ENCODE measurements around the gene SMOC1.

SMOC1 gene

DNA sequence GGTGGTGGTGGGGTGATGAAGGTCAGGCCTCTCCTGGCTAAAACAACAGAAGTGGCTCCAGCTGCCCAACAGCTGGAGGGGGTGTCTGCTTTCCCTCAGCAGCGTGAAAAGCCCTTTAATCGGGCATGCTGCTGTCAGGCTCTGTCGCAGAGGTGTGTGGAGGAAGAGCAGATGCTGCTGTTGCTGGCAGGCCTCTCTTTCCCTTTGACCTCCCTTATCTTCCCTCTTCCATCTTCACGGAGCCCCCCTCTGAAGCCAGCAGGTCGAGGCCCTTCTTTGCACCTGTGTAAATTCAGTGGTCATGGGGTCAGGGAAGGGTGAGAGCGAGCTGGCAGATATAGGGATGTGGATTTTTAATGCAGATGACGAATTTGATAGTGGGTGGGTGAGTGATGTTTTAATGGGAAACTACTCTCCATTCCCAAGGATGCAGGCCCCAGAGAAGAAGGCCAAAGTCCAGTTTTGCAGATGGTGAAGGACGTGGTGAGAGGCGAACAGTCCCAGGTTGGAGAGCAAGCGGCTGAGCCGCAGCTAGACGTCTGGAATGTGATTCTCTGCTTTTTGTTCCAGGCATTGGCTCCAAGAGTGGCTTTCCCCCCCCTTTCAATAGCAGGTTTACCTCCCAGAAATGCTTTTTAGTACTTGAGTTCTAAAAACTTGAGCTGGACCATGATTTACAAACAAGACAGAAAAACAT lies 64.0 kb downstream of the SMOC1 start:
- no peak for DNase-seq

DNA sequence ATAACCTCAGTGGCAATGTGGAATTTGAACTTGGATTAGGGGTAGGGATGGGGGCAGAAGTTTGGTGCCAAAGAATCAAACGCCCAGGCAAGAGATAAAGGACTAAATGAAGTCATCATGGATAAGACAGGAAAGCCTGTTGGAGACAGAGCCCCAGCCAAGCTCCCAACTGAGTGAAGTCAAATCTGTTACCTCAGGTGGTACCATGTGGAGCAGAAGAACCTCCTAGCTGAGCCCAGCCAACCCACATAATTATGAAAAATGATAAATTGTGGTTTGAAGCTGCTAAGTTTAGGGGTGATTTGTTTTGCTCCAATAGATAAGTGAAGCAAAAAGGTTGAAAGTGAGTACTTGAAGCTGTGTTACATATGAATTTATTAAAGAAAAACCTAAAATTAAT lies 66.1 kb downstream of the SMOC1 start:
- DNase-seq: no peak

DNA sequence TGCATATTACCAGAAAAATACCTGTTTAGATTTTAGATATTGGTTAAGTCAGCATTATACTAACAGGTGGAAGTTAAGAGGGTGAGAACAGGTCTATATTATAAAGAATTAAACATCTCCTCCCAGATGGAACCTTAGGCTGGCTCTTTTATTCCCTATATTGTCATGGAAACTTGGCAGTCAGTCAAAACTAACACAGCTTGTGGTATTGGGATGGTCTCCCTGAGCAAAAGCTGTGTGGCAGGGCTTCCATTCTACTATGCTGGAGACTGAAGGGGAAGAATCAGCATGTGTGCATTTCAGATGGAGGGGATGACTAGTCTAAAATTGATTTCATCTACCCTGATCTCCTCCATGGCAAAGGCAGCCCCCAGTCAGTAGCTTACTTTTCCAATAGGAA lies 66.7 kb downstream of the SMOC1 start:
- DNase-seq: no peak

DNA sequence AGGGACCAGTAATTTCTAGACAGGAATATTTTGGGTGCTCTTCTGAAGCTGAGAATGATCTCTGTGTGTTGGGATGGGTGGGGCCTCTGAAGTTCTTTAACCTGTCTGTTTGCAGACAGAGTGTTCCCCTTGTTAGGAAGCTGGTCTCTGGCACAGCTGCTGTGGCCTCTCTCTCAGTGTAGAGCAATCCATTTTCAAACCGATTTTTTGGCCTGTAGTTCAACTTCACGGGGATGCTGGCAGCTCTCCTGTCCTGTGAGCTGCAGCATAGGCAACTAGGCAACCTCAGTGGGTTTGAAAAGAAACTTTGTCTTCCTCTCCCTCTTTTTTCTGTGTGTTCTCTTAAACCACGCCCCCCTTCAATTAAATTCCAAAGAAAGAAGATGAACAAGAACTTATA lies 69.1 kb downstream of the SMOC1 start:
- DNase-seq: peak in 4 of 14 donors; percentile 5 to 39 (median 24)

DNA sequence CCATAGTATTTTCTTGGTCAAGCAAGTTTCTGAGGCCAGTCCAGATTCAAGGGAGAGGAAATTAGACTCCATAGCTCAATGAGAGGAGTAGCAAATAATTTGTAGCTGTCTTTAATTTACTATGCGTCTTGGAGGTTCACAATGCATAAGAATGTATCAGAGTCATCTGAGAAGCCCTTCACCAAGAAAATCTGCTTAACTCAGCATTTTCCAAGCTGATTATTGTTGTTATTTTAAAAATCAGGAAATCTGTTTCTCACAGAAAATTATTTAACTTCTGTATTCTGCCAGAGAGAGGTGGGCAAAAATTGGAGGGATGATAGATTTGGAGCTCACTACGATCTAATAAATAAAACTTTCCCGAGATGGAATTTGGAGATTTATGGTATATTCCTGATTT lies 72.0 kb downstream of the SMOC1 start:
- DNase-seq: no peak

DNA sequence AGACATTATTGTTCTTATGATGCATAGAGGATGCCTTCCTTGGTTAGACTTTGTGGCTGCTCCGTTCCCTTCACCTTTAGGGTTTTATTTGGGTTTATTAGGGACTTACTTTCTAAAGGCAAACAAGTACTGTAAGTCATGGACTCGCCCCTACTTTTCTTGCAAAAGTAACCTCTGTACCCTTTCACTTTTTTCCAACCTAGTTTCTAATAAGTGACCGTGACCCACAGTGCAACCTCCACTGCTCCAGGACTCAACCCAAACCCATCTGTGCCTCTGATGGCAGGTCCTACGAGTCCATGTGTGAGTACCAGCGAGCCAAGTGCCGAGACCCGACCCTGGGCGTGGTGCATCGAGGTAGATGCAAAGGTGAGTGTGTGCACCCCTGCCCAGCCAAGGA lies 72.7 kb downstream of the SMOC1 start:
- no peak for DNase-seq

DNA sequence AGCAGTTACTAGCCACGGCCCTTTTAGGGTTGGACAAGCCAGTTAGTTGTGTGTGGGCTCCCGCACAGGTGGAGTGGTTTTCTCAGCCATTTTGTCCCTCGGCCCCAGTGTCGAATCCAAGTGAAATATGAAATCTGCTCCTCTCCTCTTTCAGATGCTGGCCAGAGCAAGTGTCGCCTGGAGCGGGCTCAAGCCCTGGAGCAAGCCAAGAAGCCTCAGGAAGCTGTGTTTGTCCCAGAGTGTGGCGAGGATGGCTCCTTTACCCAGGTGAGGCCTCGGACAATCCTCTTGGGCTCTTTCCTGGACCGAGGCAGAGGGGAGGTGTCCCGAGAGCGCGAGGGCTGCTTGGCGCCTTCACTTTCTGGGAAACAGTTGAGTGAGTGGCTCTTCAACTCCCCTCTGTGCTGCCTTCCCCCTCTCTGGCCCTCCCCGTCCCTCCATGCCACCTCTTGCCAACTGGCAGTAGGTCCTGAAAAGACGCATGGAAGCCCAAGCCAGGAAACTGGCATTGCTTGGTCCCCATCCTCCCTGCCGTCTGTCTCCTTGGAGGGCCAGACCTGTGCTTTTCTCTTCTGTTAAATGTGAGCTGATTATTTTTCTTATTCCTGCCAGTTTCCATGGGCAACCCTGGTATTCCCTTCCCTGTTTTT lies 74.2 kb downstream of the SMOC1 start:
- peak in 11 of 14 donors; percentile 19 to 97 (median 64) for DNase-seq

DNA sequence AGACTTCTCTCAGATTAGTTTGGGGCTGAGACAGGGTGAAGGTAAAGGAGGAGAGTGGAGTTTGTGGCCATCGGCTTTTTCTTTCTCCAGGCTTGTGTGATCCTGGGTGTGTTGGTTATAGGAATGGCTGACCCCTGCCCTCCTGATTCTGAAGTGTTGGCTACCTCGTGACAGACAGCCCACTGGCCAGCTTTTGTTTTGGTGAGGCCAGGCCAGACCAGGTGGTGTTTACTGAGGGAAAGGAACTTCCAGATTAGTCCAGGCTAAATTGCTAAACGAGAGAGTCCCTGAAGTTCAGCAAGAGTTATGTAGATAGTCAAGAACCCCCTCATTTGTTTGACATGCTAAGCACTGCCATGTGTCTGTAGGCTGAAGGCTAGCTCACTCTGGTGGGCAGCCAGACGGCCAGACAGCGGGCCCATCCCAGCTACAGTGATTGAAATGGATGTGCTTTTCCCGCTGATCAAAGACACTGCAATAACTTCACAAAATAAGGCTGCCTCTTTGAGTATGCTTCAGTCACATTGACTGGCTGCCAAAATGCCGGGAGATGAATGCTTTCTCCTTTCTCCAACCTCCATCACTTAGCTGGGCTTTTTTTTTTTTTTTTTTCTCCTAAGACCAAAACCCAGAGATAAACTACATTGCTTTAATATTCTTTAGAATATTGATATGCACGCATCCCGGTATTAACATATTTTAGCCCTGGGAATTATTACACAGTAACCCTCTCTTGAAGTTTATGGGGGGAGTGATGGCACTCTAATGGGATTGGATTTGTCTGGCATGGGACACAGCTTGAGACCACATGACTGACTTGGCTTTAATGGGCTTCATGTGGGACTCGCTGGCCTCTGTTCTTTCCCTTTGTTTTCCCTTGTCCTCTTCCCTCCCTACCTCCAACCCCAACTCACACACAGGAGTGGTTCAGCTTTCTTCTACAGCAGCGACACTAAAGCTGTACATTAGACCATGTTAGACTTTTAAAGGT lies 76.9 kb downstream of the SMOC1 start:
- DNase-seq: peak in 4 of 14 donors; percentile 13 to 37 (median 22)

DNA sequence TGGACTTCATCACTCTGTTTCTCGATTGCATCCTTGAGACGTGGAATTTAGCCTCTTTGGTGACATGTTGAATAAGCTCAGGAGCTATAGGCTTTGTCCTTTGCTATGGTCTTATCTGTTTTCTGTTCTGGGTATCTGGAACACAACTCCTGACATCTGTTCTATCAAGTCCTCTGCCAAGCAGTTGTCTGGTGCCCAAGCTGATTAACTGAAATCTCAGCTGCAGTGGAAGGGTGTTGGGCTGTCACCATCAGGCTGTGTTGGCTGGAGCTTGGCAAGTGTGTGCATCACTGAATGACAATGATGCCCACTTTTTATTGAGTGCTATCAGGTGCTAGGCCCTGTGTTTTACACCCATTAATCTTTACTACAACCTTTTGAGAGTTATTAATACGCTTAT lies 77.8 kb downstream of the SMOC1 start:
- DNase-seq: peak in 1 of 14 donors; percentile 19

DNA sequence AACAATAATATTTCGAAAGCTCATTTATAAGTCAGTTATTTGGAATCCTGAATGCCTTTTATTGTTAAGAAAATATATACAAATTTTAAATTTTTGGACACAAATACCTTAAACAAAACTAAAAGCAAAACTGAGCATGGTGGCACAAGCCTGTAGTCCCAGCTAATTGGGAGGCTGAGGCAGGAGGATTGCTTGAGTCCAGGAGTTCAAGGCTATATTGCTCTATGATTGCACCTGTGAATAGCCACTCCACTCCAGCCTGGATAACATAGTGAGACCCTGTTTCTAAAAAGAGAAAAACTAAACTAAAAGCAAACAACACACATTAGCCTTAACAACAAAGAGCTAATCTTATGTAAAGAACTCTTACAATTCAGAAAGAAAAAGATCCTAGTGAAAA lies 78.8 kb downstream of the SMOC1 start:
- no peak for DNase-seq

DNA sequence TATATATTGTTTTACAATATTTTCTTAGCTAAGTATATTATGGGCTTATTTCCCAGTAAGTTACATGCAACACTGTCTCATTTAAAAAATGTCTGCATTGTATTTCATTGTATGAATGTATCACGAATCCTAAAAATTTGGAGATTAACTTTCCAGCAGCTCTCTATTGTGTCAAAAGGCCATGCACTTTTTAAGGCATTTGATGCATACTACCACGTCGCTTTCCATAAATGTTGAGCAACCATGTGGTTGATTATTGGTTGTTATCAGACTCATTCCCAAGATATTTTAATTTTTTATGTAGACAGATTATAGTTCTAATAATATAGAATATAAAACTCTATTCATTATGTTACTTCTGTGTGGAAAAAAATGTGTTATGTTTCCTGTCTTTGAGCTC lies 79.9 kb downstream of the SMOC1 start:
- DNase-seq: no peak

DNA sequence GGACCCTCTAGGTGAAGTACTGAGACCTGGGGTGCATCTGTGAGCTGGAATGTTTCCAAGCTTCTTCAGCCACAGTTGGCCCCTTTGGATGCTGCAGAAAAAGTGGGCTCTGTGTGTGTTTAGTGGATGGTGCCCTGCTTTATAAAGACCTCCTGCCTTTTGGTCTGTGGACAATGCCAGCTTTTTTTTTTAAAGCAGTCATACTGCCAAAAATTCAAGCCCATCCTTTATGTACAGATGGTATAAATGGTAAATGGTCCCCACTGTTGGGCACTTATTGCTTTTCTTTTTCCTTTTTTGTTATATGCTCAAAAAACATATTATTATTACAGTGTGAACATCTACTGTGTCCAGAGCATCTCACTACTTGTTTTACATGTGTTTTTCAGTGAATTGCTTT lies 81.1 kb downstream of the SMOC1 start:
- DNase-seq: no peak

DNA sequence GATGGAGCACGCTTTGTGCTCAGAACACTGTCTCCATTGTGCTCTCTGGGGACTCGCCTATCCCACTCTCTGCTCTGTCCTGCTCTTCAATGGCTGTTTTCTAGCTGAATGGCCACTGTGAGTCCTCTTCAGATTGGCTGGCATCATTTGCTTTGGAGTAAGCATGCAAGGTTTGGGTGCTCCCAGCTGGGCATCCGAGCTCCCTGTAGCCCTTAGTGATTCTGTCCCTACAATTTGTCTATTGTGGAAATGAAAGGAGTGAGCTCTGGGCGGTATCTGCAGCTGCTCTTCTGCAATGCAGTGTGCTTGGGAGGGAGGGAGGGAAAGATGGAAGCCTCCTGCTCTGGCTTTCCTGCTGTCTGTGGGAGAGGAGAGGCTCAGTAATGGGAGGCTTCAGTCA lies 84.8 kb downstream of the SMOC1 start:
- DNase-seq: peak in 12 of 14 donors; percentile 7 to 79 (median 68)

DNA sequence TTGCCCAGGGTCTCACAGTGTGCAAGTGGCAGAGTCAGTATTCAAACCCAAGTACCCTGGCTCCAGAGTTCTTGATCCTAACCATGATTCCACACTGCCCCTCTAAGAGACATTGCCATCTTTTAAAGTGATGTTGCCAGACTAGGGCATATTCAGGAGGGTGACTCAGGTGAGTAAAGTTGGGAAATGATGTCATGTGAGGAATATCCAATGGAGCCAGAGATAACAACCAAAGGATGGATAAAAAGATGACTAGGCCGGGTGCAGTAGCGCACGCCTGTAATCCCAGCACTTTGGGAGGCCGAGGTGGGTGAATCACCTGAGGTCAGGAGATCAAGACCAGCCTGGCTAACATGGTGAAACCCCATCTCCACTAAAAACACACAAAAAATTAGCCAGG lies 85.6 kb downstream of the SMOC1 start:
- no peak for DNase-seq

DNA sequence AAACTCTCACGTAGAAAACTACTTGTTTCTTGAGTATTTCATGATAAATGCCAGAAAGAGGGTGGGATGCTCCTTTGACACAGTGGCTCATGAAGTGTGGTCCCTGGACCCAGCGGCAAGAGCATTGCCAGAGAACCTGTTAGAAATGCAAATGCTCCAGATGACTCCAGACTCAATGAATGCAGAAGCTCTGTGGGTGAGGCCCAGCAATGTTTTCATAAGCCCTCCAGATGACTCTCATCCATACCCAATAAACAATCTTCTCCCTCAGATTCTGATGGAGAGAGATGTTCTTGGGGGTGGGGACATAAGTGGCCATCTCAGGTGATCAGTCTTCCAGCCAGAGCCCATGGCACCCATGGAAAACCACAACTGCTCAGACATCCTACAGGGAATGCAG lies 88.9 kb downstream of the SMOC1 start:
- DNase-seq: no peak

DNA sequence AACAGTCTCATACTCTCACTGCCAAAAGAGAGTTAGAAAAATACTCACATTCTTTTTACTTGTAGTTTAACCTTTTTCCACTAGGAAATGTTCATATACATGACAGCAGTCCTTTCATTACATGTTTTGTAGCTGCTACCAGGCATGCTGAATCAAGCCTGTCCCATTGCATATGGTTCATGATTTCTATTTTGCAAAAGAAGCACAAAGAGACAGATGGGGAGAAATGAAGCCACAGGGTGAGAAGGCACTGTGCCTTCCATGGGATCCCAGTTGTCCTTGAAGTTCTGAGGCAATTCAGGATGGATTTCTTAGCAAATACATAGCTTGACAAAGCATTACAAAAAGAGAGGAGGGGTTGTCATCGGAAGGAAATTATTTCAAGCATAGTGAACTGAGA lies 89.5 kb downstream of the SMOC1 start:
- no peak for DNase-seq

DNA sequence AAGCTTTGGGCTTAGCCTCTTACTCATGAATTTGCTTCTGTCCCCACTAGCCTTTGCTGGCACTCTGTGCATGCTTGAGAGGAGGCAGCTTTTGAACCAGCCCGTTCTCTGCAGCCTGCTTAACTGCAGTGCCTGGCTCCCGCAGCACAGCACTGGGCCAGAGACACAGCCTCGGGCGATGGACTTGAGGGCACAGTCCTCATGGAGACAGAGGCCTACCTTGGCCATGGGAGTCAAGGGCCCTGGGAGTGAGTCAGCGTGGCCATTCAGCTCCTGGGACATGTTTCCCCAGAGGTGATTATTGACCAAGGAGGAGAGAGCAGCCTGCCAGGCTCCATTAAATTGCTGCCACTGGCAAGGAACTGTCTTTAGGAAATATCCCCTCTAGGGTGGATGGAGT lies 93.5 kb downstream of the SMOC1 start:
- peak in 2 of 14 donors; percentile 22 to 68 for DNase-seq

DNA sequence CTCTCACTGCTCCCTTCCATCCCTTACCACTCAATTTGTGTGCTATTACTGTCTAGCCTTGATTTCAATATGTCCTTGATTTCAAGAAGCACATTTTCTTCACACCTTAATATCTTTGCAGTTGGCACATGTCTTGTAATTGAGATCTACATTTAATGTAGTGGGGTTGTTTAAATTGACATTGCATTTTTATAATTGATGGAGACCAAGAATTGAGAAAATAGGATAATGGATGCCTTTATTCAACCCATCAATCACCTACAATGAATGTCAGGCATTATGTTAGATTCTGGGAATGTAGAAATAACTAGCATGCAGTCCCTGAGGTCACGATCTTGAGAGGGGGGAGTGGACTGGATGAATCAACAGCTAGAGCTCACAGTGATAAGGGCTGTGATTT lies 94.6 kb downstream of the SMOC1 start:
- DNase-seq: no peak

DNA sequence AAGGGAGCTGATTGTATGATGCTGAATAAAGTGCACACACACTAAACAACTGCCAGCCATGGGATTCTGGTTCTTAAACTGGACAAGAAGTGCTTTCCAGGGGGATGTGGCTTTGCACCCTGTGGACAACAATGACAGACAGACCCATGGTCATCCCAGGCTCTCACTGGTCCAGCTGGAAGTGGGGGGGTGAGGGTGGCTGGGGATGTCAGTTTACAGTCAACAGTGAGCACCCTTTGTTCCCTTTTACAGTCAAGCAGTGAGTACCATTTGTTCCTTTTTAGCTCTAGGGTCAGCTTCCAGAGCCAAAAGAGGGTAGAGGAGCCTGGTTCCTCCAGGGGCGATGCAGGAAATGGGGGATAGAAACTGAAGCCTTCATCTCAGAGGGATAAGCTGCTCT lies 100.7 kb downstream of the SMOC1 start:
- DNase-seq: peak in 9 of 14 donors; percentile 23 to 79 (median 44)

DNA sequence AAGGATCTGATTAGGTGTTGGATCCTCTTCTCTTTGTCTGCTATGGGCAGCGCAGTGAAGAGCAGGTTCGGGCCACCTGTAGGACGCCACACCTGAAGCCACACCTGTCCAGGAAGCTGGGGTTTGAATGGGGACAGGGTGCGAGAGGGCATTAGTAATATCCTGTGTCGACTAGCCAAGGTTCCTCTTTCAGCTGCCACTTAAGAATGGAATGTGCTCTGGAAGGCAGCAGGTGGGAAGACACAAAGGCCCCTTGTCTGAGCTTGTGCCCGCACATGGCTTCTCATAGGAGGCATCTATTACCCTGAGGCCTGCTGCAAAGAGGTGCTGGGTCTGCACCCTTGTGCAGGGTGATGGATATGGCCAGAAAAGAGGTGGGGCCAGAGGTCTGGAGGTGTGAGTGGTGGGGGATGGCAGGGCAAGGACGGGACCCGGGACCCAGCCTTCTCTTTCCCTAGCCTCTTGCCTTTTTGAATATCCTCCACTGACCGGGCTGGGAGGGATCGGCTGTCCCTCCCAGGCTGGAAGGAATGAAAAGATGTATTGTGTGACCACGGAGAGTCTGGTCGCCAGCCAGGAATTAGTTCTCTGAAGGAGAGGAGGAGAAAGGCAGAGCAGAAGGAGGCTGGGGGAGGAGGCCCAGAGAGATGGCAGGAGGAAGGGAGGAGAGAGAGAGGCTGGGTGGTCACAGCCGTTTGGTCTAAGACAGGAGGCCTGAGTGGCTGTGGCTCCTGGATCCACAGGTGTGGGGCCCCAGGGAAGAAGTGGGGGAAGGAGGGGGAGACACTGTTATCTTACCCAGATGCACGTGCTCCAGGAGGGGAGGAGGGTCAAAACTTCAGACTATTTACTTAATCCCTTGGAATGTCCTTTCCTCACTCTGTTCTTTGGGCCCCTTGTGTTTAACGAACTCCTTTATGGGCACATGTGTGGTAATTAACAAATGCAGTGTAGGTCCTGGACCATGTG lies 101.5 kb downstream of the SMOC1 start:
- peak in 11 of 14 donors; percentile 19 to 65 (median 53) for DNase-seq

DNA sequence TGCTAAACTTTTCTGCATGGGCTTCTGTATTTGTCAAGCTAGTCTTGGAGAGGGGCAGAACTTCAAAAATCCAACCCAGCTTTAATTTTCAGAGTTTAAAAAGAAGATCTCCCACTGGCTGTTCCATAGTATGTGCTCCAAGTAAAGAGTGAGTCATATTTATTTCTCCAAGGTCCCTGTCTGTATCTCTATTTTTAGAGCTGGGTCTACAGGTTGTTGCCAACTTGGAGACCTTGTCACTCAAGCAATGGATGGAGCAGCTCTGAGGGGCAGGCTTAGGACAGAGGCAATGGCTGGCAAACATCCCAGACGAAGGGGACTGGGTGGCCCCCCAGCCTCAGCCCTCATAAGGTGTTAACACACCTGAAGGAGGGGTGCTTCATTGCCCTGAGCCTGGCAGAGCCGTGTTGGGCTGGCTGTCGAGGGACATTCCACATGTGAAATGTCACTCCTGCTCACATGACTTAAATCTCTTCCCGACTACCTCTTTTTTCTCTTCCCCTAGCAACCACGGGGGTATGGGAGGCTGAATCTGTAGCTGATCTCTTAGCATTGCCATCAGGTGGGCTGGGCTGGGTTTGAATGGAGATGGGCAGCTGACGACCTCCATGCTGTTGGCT lies 103.1 kb downstream of the SMOC1 start:
- peak in 2 of 14 donors; percentile 21 to 30 for DNase-seq
